HepG2 (cell line): ENCODE measurements around the gene PLPPR3.
A peak's percentile ranks its signal among the peaks of the same experiment; 100 is the strongest.

ENCODE experiments used
- CREB1 ChIP-seq, 2 experiments: fragments of 450-650 bp in 1 of 2; IDR thresholded peaks; 2 replicates each; pipeline ENCODE4 v1.6.1; 2016 to 2017; ENCODE audit warnings: control low read depth in 1 of 2, mild to moderate bottlenecking in 1 of 2, missing compliant biosample characterization in 1 of 2, missing genetic modification characterization in 1 of 2
- GTF3A ChIP-seq: sonication (generic); formaldehyde crosslinking; conservative IDR thresholded peaks from 2 replicates; pipeline ENCODE4 v1.4.0; 2020; ENCODE audit warnings: mild to moderate bottlenecking, missing genetic modification reagents
- MAFK ChIP-seq, 2 experiments: IDR thresholded peaks in 1 of 2; conservative IDR thresholded peaks in 1 of 2; 2 replicates each; pipeline ENCODE4 v1.6.1; 2011; ENCODE audit warnings: improper control_type of control experiment in 2 of 2, low read length in 2 of 2
- MXD4 ChIP-seq: IDR thresholded peaks from 2 replicates; pipeline ENCODE4 v1.6.1; 2016; ENCODE audit warnings: mild to moderate bottlenecking, missing biosample characterization, missing genetic modification reagents
- POLR2A ChIP-seq, 2 experiments: IDR thresholded peaks; 2 replicates each; pipeline ENCODE4 v1.6.1; 2011; ENCODE audit warnings: low read depth in 2 of 2, low read length in 2 of 2, mild to moderate bottlenecking in 1 of 2, moderate library complexity in 1 of 2; ENCODE audit not compliant: insufficient read depth in 1 of 2
- SOX6 ChIP-seq, 2 experiments: fragments of 450-650 bp in 1 of 2; sonication (generic) in 1 of 2; formaldehyde crosslinking in 1 of 2; IDR thresholded peaks; 2 replicates each; pipeline versions ENCODE4 v1.4.0 to v1.6.1; 2017 to 2020; ENCODE audit warnings: antibody characterized with exemption in 1 of 2, mild to moderate bottlenecking in 1 of 2, missing genetic modification reagents in 1 of 2
- ZNF12 ChIP-seq: sonication (generic); formaldehyde crosslinking; IDR thresholded peaks from 2 replicates; pipeline ENCODE4 v1.5.0; 2020; ENCODE audit warnings: missing genetic modification reagents
- ZNF24 ChIP-seq: fragments of 450-650 bp; IDR thresholded peaks from 2 replicates; pipeline ENCODE4 v1.6.1; 2017; ENCODE audit warnings: antibody characterized with exemption, mild to moderate bottlenecking
- ZNF484 ChIP-seq: sonication (generic); formaldehyde crosslinking; IDR thresholded peaks from 2 replicates; pipeline ENCODE4 v1.5.1; 2020; ENCODE audit warnings: mild to moderate bottlenecking, low read depth, missing genetic modification reagents, borderline replicate concordance
- ZSCAN29 ChIP-seq: sonication (generic); formaldehyde crosslinking; conservative IDR thresholded peaks from 2 replicates; pipeline ENCODE4 v1.4.0; 2020; ENCODE audit warnings: mild to moderate bottlenecking, missing genetic modification reagents
- TF ChIP-seq, protein P1 (sequence below): sonication (generic); formaldehyde crosslinking; IDR thresholded peaks from 2 replicates; pipeline ENCODE4 v1.8.1; 2022; ENCODE audit warnings: mild to moderate bottlenecking, missing genetic modification reagents
- TF ChIP-seq, protein P2 (sequence below): IDR thresholded peaks from 2 replicates; pipeline ENCODE4 v1.6.1; 2012; ENCODE audit warnings: low read length, improper control_type of control experiment
- TF ChIP-seq, protein P3 (sequence below): sonication (generic); formaldehyde crosslinking; IDR thresholded peaks from 2 replicates; pipeline ENCODE4 v1.5.0; 2020; ENCODE audit warnings: mild to moderate bottlenecking, missing genetic modification reagents, moderate library complexity

DNA sequence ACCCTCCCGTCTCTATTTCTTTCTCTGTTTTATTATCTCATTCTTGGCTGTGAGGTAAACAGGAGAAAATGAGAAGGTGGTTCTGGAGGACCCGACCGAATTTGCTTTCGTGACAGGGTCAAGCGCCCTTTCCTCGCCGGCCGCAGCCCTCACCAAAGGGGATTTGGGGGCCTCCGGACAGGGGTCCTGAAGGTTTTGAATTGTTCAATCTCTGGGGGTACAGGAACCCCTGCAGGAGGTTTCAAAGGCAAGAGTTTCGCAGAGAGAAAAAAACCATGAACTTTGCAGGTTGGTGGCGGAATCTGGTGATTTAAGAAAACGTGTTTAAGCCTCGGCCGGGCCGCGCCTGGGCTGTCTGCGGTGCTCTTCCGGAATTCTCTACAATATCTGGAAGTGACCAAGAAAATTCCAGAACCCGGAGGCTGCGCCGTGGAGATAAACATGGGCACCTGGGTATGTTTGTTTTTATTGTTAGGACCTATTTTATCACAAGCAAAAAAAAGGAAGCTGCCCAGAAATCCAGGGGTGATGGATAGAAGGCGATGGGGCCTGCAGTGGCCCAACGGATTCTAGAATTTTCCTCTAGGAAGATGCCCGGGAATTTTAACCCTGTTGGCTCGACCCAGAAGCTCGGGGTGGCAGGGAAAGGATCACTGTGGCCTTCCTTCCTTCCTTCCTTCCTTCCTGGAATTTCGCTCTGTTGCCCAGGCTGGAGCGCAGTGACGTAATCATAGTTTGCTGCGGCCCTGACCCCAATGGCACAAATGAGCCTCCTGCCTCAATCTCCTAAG lies 38.7 kb downstream of the PLPPR3 start:
- TF ChIP-seq, protein P1, sequence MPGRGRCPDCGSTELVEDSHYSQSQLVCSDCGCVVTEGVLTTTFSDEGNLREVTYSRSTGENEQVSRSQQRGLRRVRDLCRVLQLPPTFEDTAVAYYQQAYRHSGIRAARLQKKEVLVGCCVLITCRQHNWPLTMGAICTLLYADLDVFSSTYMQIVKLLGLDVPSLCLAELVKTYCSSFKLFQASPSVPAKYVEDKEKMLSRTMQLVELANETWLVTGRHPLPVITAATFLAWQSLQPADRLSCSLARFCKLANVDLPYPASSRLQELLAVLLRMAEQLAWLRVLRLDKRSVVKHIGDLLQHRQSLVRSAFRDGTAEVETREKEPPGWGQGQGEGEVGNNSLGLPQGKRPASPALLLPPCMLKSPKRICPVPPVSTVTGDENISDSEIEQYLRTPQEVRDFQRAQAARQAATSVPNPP (CRISPR knock-in tag) = no peak
- TF ChIP-seq ZNF12 (CRISPR knock-in tag) (no peak), SOX6 (IDR thresholded peaks at IDR 0.05) (no peak), SOX6 (CRISPR knock-in tag; IDR thresholded peaks at IDR 0.05) (no peak), CREB1 (IDR thresholded peaks at IDR 0.05) (peak; percentile 65), CREB1 (CRISPR knock-in tag; IDR thresholded peaks at IDR 0.05) (peak; percentile 46; the same call in 1 of the 2 replicates), ZNF24 (no peak), POLR2A (IDR thresholded peaks at IDR 0.05; ENCODE audit: insufficient read depth in 1 of 2, low read depth in 2 of 2, low read length in 2 of 2) (no peak), MAFK (conservative IDR thresholded peaks at IDR 0.05 in 1 of 2, IDR thresholded peaks at IDR 0.05 in 1 of 2; ENCODE audit: low read length in 2 of 2) (no peak), GTF3A (CRISPR knock-in tag) (no peak), ZNF484 (CRISPR knock-in tag) (no peak), MXD4 (CRISPR knock-in tag) (no peak), ZSCAN29 (CRISPR knock-in tag) (no peak)
- TF ChIP-seq, protein P2, sequence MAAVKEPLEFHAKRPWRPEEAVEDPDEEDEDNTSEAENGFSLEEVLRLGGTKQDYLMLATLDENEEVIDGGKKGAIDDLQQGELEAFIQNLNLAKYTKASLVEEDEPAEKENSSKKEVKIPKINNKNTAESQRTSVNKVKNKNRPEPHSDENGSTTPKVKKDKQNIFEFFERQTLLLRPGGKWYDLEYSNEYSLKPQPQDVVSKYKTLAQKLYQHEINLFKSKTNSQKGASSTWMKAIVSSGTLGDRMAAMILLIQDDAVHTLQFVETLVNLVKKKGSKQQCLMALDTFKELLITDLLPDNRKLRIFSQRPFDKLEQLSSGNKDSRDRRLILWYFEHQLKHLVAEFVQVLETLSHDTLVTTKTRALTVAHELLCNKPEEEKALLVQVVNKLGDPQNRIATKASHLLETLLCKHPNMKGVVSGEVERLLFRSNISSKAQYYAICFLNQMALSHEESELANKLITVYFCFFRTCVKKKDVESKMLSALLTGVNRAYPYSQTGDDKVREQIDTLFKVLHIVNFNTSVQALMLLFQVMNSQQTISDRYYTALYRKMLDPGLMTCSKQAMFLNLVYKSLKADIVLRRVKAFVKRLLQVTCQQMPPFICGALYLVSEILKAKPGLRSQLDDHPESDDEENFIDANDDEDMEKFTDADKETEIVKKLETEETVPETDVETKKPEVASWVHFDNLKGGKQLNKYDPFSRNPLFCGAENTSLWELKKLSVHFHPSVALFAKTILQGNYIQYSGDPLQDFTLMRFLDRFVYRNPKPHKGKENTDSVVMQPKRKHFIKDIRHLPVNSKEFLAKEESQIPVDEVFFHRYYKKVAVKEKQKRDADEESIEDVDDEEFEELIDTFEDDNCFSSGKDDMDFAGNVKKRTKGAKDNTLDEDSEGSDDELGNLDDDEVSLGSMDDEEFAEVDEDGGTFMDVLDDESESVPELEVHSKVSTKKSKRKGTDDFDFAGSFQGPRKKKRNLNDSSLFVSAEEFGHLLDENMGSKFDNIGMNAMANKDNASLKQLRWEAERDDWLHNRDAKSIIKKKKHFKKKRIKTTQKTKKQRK = no peak
- TF ChIP-seq, protein P3, sequence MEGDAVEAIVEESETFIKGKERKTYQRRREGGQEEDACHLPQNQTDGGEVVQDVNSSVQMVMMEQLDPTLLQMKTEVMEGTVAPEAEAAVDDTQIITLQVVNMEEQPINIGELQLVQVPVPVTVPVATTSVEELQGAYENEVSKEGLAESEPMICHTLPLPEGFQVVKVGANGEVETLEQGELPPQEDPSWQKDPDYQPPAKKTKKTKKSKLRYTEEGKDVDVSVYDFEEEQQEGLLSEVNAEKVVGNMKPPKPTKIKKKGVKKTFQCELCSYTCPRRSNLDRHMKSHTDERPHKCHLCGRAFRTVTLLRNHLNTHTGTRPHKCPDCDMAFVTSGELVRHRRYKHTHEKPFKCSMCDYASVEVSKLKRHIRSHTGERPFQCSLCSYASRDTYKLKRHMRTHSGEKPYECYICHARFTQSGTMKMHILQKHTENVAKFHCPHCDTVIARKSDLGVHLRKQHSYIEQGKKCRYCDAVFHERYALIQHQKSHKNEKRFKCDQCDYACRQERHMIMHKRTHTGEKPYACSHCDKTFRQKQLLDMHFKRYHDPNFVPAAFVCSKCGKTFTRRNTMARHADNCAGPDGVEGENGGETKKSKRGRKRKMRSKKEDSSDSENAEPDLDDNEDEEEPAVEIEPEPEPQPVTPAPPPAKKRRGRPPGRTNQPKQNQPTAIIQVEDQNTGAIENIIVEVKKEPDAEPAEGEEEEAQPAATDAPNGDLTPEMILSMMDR (CRISPR knock-in tag) = no peak
